Colonic mucosa (tissue), 4 donors: ENCODE measurements around the gene ZDHHC14. TPM values are rescaled to one million over a fixed set of nuclear protein-coding genes. Genes with fewer than 3 reads are reported as not detected.
"Not testable (repeated sequence)": the region's sequence is repeated elsewhere in the genome, so short reads cannot be mapped to it uniquely, and the experiment has no call there.

ENCODE experiments used
- DNase-seq: peaks from one replicate; pipeline ENCODE4 v3.0.0-alpha.2; 2020
- H3K27ac ChIP-seq: fragments of 200-600 bp; one replicate; pipeline ENCODE4 v1.8.0; 2021
- H3K27me3 ChIP-seq: fragments of 200-600 bp; one replicate; pipeline ENCODE4 v1.8.0; 2021
- H3K36me3 ChIP-seq: fragments of 200-600 bp; one replicate; pipeline ENCODE4 v1.8.0; 2021
- H3K4me1 ChIP-seq: fragments of 200-600 bp; one replicate; pipeline ENCODE4 v1.8.0; 2021; ENCODE audit warnings: mild to moderate bottlenecking
- H3K4me3 ChIP-seq: fragments of 200-600 bp; one replicate; pipeline ENCODE4 v1.8.0; 2021
- H3K9ac ChIP-seq, 2 donors: one replicate each; pipeline ENCODE4 v1.7.0; 2013; ENCODE audit warnings: control low read depth in 2 of 2, low read depth in 2 of 2, low read length in 2 of 2
- H3K9me3 ChIP-seq: fragments of 200-600 bp; one replicate; pipeline ENCODE4 v1.8.0; 2021
- intact Hi-C: fragments of 100-400 bp; cut with DNase I; formaldehyde crosslinking; loops from one replicate; pipeline ENCODE4 v1.14.1; 2022
- total RNA-seq, 2 donors: library from RNA; stranded (reverse); fragmentation: NEBNext Ultra II Directional in 1 of 2; extraction: Animal tissue kit (Norgen Biotek cat#: 25700) in 1 of 2; gene quantifications; one replicate each; pipeline ENCODE4 v1.2.1, GENCODE V29; 2021
- TF ChIP-seq, protein P1 (sequence below): fragments of 200-600 bp; IDR thresholded peaks from one replicate; pipeline ENCODE4 v1.8.0; 2022; ENCODE audit warnings: antibody characterized with exemption, mild to moderate bottlenecking
- donor health status: healthy.
- donor health status: DM: no; HTN: no; CAD: no.
- donor health status: DM: no; HTN: no; CAD: no.

Gene ZDHHC14
- total RNA-seq, 2 donors from 2014 or later, result 8.4 to 11.4 TPM

DNA sequence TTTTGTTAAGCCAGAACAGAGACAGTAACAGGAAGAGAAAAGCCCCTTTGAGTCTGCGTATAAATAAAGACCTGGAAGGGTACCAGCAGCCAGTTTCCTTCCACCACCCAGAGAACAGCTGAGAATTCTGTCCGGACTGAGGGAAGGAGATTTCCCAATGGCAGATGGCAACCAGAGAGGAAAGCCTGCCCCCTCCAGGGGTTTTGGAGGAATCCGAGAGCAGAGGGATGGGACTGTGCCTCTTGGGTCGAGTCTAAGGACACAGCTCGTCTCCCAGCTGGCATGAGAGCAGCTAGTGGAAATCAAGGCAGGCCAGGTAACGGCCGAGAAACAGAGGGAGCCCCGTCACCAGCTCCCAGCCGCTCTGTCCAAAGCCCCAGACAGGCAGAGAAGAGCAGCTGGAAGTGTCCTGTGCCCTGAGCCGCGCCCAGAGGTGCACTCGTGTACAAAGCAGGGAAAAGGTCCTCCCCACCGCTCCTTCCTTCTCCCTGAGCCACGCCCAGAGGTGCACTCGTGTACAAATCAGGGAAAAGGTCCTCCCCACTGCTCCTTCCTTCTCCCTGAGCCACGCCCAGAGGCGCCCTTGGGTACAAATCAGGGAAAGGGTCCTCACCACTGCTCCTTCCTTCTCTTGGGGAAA lies 308.1 kb downstream of the ZDHHC14 start:
- Histone ChIP-seq H3K36me3 (no peaks in the 10 kb centered on the region), H3K9me3 (no peaks in the 10 kb centered on the region), H3K27me3 (no peaks in the 10 kb centered on the region), H3K4me3 (no peak overlapping the region), H3K9ac (peak overlapping the region in 1 of 2 donors; percentile 53), H3K27ac (no peak overlapping the region), H3K4me1 (no peaks in the 10 kb centered on the region)
- TF ChIP-seq, protein P1, sequence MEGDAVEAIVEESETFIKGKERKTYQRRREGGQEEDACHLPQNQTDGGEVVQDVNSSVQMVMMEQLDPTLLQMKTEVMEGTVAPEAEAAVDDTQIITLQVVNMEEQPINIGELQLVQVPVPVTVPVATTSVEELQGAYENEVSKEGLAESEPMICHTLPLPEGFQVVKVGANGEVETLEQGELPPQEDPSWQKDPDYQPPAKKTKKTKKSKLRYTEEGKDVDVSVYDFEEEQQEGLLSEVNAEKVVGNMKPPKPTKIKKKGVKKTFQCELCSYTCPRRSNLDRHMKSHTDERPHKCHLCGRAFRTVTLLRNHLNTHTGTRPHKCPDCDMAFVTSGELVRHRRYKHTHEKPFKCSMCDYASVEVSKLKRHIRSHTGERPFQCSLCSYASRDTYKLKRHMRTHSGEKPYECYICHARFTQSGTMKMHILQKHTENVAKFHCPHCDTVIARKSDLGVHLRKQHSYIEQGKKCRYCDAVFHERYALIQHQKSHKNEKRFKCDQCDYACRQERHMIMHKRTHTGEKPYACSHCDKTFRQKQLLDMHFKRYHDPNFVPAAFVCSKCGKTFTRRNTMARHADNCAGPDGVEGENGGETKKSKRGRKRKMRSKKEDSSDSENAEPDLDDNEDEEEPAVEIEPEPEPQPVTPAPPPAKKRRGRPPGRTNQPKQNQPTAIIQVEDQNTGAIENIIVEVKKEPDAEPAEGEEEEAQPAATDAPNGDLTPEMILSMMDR, result no peak
- intact Hi-C loops, result no loop called here
- DNase-seq, result peak; percentile 62

DNA sequence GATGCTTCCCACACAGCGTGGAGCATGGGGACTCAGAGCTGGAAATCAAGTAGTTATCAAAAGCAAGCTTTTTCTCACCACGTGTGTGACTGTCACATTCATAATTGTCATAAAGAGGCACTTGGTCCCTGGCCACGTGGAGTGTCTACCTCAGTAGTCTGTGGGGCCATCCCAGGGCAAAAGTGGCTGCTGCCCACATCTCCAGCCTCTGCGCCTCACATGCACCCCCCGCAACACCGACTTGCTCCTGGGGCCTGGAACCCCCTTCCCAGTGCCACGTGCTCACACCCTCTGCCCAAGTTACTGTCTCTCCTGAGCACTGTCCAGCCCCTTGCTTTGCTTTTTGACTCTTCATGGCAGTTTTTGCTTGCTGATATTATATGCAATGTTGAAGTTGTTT lies 308.9 kb downstream of the ZDHHC14 start:
- Histone ChIP-seq H3K4me1 (no peaks in the 10 kb centered on the region), H3K27me3 (no peaks in the 10 kb centered on the region), H3K9ac (no peak overlapping the region), H3K27ac (no peak overlapping the region), H3K36me3 (no peaks in the 10 kb centered on the region), H3K9me3 (no peaks in the 10 kb centered on the region), H3K4me3 (no peak overlapping the region)
- intact Hi-C loops, result no loop called here
- no peak for DNase-seq
- TF ChIP-seq, protein P1, result no peak

DNA sequence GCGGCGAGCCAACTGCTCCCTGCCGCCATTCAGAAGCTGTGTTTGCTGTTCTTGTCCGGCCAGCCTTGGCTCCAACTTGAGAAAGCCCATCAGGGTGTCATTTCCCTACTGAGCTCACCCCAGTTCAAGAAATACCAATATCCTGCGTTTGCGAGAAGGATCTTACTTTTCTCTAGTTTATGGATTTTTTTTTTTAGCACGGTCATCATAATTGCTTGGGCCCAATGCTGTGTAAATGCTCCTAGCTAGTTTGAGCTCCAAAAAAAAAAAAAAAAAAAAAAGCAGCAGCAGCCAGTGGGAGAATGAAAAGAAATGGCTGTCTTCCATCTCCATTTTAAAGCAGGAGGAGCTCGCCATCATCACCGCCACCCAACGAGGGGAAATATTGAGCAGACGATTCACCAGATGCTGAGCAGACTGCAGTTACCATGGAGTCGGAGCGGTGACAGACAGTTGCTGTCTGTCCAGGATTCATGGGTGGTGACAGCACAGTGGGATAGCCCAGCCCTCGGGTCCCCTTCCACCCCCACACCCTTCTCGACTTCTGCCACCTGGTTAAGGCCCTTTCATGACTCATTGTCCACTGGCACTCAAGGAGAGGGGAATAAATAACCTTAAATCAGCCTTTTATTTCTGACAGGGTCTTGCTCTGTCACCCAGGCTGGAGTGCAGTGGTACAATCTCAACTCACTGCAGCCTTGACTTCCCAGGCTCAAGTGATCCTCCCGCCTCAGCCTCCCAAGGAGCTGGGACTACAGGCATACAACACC lies 309.6 kb downstream of the ZDHHC14 start:
- Histone ChIP-seq H3K9me3 (no peaks in the 10 kb centered on the region), H3K36me3 (no peaks in the 10 kb centered on the region), H3K27me3 (no peaks in the 10 kb centered on the region), H3K4me1 (no peaks in the 10 kb centered on the region), H3K4me3 (no peak overlapping the region), H3K9ac (no peak overlapping the region), H3K27ac (no peak overlapping the region)
- TF ChIP-seq, protein P1, result no peak
- intact Hi-C loops, result no loop called here
- no peak for DNase-seq

DNA sequence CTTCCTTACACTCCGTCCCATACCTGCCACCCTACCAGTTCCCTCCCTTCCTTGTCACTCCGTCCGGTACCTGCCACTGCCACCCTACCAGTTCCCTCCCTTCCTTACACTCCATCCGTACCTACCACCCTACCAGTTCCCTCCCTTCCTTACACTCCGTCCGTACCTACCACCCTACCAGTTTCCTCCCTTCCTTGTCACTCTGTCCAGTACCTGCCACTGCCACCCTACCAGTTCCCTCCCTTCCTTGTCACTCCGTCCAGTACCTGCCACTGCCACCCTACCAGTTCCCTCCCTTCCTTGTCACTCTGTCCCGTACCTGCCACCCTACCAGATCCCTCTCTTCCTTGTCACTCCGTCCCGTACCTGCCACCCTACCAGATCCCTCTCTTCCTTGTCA lies 310.6 kb downstream of the ZDHHC14 start:
- intact Hi-C loops, result not testable (repeated sequence)

DNA sequence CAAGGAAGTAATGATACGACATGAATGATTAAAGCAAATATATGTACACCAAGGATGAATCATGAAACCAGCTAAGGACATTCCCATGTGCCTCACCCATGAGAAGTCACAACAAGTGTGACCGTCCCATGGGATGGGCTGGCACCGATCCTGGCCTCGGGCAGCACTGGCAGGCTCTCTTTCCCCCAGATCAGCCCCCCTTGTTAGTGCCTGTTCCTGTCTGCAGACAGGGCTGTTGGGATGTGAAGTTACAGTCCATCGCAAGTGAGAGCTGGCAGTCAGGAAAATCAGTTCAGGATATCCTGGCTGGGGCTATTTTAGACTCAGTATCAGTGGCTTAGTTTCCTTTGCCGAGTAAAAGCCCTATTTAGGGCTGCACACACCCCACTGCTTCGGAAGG lies 312.9 kb downstream of the ZDHHC14 start:
- no peaks in the 10 kb centered on the region for H3K36me3 ChIP-seq
- no peak for DNase-seq
- H3K4me3 ChIP-seq, result no peak overlapping the region
- H3K9ac ChIP-seq, result no peak overlapping the region
- H3K27ac ChIP-seq, result no peak overlapping the region
- no peaks in the 10 kb centered on the region for H3K9me3 ChIP-seq
- TF ChIP-seq, protein P1, result no peak
- no peaks in the 10 kb centered on the region for H3K27me3 ChIP-seq
- intact Hi-C loops, result no loop called here
- H3K4me1 ChIP-seq, result no peaks in the 10 kb centered on the region

More for the DNA sequence above, 310.6 kb downstream of the ZDHHC14 start:
- H3K27me3 ChIP-seq, H3K36me3 ChIP-seq, DNase-seq, H3K9me3 ChIP-seq, H3K4me1 ChIP-seq, H3K4me3 ChIP-seq, H3K27ac ChIP-seq, H3K9ac ChIP-seq: not testable (repeated sequence)
